ENCODE data around the gene UGT1A6. TPM values are rescaled to one million over a fixed set of nuclear protein-coding genes. Genes with fewer than 3 reads are reported as not detected.

UGT1A6 gene
- total and polyA plus RNA-seq, 2 donors (not counting 3 experiments of a cell fraction or from before 2014, with no cell fraction given) = not detected

DNA sequence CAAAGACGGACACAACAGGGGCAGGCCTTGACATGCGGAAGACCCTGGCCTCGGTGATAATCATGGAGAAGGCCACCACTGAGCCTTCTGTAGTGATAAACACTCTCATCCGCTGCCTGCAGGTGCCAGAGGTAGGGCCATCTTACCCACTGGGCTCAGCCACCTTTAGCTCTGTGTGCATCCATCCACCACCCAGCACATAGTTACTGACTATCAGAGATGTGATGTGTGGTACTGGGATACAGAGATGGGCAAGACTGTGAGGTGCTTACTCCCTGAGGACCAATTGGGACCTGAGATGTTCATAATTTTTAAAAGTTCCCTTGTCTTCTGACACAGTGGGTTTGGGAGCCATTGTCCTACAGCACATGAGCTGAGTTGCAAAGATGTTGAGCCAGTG, 87.0 kb downstream of the UGT1A6 start:
- Histone ChIP-seq H4K20me1 (replicated peaks; ENCODE audit: control insufficient read depth, extremely low read depth, insufficient read depth, low read length) (no peaks in the 10 kb centered on the region), H3K4me2 (ENCODE audit: insufficient read depth, low read length) (no peak overlapping the region), H3K9me3 (replicated peaks; ENCODE audit: control insufficient read depth, insufficient read depth, low read length) (no peaks in the 10 kb centered on the region), H3K9me1 (replicated peaks; ENCODE audit: control insufficient read depth, extremely low read depth, insufficient read depth, low read length) (no peaks in the 10 kb centered on the region), H3K4me3 (replicated peaks in 1 of 3; ENCODE audit: insufficient read depth in 1 of 3, low read depth in 1 of 3, low read length in 3 of 3) (no peak overlapping the region), H3K27me3 (ENCODE audit: control insufficient read depth in 2 of 2, insufficient read depth in 2 of 2, low read length in 2 of 2) (no peaks in the 10 kb centered on the region), H3K36me3 (ENCODE audit: control insufficient read depth in 2 of 2, extremely low read depth in 1 of 2, insufficient read depth in 2 of 2, low read length in 2 of 2) (no peaks in the 10 kb centered on the region), H3K27ac (ENCODE audit: insufficient read depth, low read depth, low read length) (no peak overlapping the region), H3K9ac (replicated peaks; ENCODE audit: extremely low read depth, insufficient read depth, low read length) (no peak overlapping the region), H3K79me2 (ENCODE audit: control insufficient read depth, insufficient read depth, low read length) (no peaks in the 10 kb centered on the region), H3K4me1 (ENCODE audit: control insufficient read depth, extremely low read depth, insufficient read depth, low read length) (no peaks in the 10 kb centered on the region), H2AFZ (ENCODE audit: low read depth, low read length) (no peak overlapping the region)
- TF ChIP-seq, protein P1, sequence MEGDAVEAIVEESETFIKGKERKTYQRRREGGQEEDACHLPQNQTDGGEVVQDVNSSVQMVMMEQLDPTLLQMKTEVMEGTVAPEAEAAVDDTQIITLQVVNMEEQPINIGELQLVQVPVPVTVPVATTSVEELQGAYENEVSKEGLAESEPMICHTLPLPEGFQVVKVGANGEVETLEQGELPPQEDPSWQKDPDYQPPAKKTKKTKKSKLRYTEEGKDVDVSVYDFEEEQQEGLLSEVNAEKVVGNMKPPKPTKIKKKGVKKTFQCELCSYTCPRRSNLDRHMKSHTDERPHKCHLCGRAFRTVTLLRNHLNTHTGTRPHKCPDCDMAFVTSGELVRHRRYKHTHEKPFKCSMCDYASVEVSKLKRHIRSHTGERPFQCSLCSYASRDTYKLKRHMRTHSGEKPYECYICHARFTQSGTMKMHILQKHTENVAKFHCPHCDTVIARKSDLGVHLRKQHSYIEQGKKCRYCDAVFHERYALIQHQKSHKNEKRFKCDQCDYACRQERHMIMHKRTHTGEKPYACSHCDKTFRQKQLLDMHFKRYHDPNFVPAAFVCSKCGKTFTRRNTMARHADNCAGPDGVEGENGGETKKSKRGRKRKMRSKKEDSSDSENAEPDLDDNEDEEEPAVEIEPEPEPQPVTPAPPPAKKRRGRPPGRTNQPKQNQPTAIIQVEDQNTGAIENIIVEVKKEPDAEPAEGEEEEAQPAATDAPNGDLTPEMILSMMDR (IDR thresholded peaks at IDR 0.05; ENCODE audit: extremely low read depth in 1 of 2, insufficient read depth in 1 of 2, low read depth in 1 of 2, low read length in 2 of 2) = no peak
- TF ChIP-seq POLR2AphosphoS5 (IDR thresholded peaks at IDR 0.05; ENCODE audit: insufficient read depth, low read depth, low read length) (no peak), GATA2 (IDR thresholded peaks at IDR 0.05; ENCODE audit: insufficient read depth, insufficient read length, low read depth, low read length) (no peak), FOS (IDR thresholded peaks at IDR 0.05; ENCODE audit: borderline replicate concordance, insufficient read depth, low read length) (no peak), POLR2A (IDR thresholded peaks at IDR 0.05; ENCODE audit: low read depth, low read length) (no peak), EZH2 (IDR thresholded peaks at IDR 0.05; ENCODE audit: borderline replicate concordance, low read depth, low read length, severe bottlenecking) (no peak), MYC (IDR thresholded peaks at IDR 0.05; ENCODE audit: low read depth, low read length) (no peak), JUN (IDR thresholded peaks at IDR 0.05; ENCODE audit: borderline replicate concordance, insufficient read depth, insufficient read length, low read depth) (no peak)
- TF ChIP-seq, protein P2, sequence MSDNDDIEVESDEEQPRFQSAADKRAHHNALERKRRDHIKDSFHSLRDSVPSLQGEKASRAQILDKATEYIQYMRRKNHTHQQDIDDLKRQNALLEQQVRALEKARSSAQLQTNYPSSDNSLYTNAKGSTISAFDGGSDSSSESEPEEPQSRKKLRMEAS (IDR thresholded peaks at IDR 0.05; ENCODE audit: insufficient read depth, insufficient read length) = no peak
- ChIA-PET POLR2A (no interaction called here), CTCF (no interaction called here)
- dilution Hi-C loops (cut with MboI; ENCODE audit: extremely low pct_ligation_motif_present, low sequenced_read_pairs) = no loop called here
- DNase-seq (ENCODE audit: low read depth, low spot score) (no peak), FAIRE-seq (no peak)
- BruUV-seq (replicated peaks) = no TSS peak
- intact Hi-C loops (cut with micrococcal nuclease) = no loop called here
